ENCODE data around the gene SUCO.

The SUCO gene

DNA sequence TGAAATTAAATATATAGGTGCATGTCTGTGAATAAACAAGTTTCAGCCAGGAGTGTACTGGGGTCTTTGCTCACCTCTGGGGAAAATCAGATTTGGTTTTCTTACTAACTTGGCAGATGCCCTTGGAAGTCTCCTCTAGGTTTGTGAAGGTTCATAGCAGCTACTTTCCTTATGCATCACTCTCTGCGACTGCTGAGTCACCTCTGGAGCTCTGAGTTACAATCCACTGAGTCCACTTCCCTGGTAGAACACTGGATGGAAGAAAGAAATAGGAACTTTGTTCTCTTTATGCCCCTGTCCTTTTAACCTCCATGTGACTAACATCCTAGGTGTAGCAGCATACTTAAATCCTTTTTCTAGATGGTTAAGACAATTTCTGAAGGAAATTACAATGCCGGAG, 121.6 kb downstream of the SUCO start:
- no peak for DNase-seq

DNA sequence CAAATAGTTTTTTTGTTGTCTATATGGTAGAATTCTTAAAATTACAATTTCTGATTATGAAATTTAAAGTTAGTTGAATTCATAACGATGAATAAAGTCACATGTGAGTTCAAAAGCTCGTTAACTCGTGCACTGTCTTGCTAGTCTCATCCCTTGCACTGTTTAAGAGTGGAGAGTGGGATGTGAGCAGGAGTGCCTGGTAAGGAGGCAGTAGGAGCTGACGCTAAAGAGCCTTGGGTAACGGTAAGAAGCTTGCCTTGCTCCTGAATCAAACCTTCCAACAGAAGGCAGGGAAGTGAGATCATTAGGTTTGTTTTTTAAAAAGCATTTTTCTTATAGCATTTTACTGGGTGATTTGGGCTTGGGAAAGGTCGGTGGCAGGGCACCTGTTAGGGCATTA, 123.6 kb downstream of the SUCO start:
- DNase-seq = no peak

DNA sequence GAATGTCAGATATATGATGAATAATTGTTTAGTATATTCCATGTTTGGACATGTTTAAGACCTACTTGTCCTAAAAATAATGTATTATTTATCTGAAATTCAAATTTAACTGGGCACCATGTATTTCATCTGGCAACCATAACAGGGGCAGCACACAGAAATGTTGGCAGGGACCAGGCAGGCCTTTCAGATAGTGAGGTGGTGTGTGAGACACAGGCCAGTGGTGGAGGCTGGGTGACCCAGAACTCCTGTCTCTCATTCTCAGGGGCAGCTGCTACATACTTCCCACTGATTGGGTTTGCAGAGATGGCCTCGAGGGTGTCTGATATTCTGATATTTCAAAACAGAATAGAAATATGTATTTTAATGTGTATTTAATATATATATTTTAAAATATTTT, 124.6 kb downstream of the SUCO start:
- DNase-seq = no peak

- no peak for DNase-seq
Observed at GRCh38 chr1:172658871-172659453, 126.0 kb downstream of the SUCO start, which contains the start of gene FASLG. Gene FASLG (plus strand): TSS chr1:172659103. CDS start chr1:172659202, 99 bp downstream.

- no peak for DNase-seq
Observed at GRCh38 chr1:172661107-172661506, 128.2 kb downstream of the SUCO start.
